Stimulated activated CD8-positive, alpha-beta memory T cell treated with anti-CD3 and anti-CD28 coated beads, Interleukin-7, amount 100 ng/mL, for 48 hours (primary cell): ENCODE results near the gene GDF9.
"Not testable (repeated sequence)": the region's sequence is repeated elsewhere in the genome, so short reads cannot be mapped to it uniquely, and the experiment has no call there.

ENCODE experiments used
- DNase-seq, 2 donors: peaks; one replicate each; pipeline ENCODE4 v3.0.0-alpha.2; 2020; ENCODE audit warnings: low read depth in 1 of 2; ENCODE audit errors: extremely low read depth in 1 of 2

Gene GDF9

DNA sequence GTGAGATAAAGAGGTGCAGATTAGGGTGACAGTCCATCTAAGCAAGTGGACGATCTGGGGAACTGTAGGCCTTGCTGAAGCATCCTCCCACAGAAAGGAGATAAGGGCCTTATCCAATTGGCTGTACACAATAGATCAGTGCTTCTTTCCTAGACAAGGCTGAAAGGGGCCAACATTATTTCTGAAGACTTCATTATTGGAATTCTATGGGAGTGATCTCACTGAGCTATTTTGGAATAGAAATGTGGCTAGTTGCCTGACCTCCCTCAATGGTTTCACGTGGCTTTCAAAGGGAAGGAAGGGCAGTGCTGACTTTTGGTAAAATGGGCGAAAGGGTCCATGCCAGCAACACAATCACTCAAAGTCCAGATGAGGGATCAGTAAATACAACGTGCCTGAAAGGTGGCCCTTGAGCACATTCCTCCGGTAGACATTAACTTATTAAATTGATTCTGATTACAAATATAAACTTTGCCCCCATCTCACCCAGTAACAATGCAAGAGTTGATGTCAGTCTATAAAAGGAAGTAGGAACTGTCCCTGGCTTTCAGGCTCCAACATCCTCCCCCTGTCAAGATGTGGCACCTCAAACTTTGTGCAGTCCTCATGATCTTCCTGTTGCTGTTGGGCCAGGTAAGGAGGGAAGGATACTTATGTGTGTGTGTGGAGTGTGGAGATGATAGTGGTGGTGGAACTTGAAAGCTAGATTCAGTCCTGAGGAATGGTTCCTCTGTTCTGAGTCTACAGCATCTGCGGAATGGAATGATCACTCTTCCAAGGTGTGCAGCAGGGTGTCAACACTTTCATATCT lies 7.1 kb upstream of the GDF9 start, which contains the start of gene LEAP2:
LEAP2 (plus strand) TSS at position 550 of the 811 bp plus-strand sequence; CDS start at position 577, 27 bp downstream.
- DNase-seq = no peak

DNA sequence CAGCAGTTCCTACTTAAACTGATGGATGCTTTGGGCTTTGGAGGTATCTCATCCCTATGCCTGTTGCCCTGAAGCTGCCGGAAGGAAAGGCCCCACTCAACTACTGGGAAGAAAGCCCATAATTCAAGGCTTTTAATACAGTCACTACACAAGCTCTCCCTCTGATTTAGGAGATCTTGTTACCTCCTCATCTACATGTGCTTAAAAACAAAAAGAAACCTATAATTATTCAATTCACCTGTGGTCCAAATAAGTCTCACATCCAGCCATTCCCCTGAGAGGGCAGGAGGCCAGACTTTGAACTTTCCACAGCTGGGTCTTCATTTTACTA lies 6.5 kb upstream of the GDF9 start:
- no peak for DNase-seq

DNA sequence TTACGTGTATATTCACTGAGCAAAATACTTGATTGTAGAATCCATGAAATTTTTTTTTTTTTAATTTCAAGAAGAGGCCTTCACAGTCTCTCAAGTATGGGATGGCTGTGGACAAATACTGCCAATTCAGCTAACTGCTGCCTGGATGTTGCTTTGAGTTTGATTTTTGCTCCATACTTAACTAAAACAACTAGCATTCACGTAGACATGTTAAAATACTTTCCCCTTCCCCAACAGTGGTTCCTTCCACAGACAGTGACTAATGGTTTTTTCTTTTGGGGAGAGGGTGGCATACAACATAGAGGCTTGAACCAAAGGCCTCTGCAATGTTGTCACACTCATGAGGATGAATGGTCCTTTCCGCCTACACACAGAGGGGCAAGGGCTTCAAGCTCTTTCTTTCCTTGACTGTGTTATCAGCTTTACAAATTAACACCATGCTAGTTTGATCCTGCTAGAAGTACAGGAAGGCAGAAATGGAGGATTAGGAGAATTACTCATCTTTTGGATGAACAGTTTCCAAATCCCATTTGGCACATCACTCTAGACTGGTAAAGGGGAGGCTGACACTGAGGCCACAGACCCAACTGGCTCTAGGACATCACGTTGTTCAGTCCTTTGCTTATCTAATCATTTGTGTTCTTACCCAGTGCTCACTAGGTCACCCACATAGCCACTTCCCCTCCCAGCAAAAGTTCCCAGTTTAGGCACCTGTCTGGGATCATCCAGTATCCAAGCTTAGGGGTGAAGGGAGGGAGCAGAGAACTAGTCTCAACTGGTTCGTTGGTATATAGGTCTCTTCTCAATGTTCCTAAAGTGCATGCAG lies 5.4 kb upstream of the GDF9 start:
- no peak for DNase-seq

DNA sequence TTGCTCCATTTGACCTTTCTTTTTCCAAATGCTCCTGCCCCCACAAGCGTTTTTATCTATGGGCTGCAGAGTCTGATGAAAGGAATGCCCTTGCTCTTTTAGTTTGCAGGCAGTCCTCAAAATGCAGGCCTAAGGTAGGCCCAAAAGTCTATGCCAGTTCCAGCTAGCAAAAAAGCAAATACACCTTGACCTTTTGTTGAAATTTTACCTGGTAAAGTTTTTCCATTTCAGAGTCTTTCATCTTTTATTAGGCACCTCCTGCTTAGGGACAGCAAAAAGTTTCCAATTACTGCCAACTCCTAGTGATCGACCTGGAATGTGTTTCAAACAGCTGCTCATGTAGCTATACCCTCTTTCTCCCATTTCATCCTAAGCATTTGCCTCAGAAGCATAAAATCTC lies 4.5 kb upstream of the GDF9 start:
- DNase-seq = no peak

DNA sequence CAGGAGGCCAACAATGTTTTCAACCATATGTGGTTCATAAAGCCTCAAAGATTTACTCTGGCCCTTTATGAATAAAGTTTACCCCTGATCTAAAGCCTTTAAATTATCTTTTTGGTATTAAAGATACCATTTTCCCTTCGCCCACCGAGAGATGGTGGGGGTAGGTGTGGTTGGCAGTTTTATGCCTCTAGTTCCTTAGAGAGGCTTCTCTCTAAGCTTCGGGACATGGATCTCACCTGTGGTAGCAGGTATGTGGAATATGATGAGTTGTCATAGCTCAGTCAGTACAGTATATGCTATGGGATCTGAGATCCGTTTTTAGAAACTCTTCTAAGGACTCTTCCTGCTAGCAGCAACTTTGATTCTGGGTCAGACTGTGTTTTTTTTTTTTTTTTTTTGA lies 2.5 kb upstream of the GDF9 start:
- no peak for DNase-seq

DNA sequence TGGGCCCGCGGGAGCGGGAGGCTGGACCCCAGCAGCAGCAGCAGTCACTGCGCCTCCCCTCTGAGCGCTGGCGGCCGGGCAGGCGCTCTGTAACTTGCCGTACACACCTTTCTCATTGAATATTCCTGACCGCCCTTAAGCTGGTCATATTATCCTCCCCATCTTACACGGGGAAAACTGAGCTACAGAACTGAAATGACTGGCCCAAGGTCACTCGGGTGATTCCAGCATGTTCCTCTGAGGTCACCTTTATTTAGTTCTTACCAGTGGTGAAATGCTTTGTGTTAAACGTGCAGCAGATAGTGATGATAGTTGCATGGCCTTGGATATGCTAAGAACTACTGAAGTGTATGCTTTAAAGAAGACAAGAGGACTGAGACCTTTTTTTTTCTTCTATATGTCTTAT lies 780 bp upstream of the GDF9 start:
- DNase-seq = no peak

DNA sequence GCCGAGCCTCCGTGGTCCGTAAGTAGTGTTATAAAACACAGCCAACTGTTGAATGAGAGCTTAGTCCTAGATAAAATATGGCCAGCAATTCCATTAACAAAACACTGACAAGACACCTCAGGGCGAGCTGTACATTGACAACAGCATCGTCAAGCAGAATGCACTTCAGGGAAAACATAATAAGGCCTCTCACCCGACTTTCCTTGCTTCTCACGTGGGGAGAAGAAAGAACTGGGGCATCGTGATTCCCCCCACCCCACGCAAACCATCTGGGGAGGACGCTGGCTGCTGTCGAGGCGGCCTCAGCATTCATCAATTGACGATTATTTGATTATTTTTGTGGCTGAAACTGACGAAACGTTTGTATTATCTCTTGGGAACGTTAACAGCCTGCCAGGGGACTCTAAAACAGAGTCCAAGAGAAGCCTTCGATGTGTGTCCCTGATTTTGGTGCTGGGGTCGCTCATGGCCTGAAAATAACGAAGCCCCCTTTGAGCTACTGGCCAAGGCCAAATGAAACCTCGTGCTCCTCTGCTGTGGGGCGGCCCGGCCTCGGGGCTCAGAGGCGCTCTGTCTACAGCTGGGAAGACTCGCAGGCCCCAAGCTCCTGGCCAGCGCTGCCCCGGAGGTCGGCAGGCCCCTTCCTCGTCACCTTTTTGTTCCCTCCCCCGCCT lies 464 bp downstream of the GDF9 start:
- no peak for DNase-seq

DNA sequence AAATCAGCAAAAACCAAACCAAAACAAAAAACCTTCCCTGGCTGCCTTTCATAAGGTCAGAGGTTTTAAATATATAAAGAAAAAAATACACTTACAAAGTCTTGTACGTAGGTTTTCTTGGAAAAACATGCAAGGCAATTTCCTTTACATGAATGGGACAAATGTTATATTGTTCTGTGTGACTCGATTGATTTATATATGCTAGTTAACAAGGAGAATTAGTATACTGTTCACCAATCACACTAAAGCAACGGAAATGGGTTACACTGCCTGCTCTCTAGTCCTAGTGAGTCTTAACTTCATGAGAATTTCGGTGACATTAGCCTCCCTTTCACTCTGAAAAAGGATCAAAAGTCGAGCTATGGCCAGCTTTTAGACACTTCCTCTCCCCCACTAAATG lies 5.5 kb downstream of the GDF9 start:
- no peak for DNase-seq

DNA sequence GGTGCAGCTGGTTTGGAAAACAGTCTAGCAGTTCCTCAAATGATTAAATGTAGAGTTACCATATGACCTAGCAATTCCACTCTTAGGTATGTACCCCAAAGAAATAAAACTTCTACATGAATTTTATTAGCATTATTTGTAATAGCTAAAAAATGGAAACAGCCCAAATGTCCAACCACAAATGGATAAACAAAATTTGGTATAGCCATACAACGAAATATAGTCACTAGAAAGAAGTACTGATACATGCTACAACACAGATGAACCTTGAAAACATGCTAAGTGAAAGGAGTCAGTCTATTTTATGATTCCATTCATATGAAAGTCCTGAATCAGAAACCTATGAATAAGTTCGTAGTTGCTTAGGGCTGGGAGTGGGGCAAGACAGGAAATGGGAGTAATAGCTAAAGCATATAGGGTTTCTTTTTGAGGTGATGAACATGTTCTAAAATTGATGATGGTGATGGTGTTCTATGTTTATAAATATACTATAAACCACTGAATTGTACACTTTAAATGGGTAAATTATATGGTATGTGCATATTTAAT lies 6.3 kb downstream of the GDF9 start:
- DNase-seq = no peak

DNA sequence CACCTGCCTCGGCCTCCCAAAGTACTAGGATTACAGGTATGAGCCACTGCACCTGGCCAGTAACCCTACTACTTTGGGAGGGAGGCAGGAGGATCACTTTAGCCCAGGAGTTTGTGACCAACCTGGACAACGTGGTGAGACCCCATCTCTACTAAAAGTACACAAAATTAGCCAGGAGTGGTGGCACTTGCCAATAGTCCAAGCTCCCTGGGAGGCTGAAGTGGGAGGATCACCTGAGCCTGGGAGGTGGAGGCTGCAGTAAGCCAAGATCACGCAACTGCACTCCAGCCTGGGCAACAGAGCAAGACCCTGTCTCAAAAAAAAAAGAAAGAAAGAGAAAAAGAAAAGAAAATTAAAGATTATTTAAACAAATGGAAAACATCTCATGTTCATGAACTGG lies 10.3 kb downstream of the GDF9 start:
- DNase-seq = no peak

DNA sequence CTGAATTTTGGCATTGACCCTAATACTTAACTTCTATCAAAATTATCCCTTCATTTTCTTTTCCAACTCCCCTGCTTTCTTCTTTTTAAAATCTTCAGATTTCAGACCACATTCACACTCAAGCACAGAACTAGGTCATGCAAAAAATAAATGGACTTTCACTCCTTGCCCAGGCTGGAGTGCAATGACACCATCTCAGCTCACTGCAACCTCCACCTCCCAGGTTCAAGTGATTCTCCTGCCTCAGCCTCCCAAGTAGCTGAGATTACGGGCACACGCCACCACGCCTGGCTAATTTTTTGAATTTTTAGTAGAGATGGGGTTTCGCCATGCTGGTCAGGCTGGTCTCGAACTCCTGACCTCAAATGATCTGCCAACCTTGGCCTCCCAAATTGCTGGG lies 11.3 kb downstream of the GDF9 start:
- not testable (repeated sequence) for DNase-seq

DNA sequence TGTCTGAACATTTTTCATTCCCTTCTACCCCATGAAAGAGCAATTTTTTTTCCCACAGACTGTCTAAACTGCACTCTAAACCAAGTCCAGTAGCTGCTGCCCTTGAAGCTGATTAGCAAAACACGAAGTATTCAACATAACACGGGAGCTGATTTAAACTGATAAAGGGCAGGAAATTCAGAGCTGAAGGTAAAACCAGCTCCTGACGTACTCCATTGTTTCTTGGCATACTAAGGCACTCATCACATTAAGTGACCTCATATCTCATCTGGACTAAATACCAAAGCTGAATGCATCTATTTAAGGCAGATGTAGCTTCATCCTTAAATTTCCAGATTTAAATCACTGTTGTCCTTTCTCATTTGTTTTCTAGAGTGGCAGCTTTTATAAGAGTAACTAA lies 12.0 kb downstream of the GDF9 start:
- no peak for DNase-seq

DNA sequence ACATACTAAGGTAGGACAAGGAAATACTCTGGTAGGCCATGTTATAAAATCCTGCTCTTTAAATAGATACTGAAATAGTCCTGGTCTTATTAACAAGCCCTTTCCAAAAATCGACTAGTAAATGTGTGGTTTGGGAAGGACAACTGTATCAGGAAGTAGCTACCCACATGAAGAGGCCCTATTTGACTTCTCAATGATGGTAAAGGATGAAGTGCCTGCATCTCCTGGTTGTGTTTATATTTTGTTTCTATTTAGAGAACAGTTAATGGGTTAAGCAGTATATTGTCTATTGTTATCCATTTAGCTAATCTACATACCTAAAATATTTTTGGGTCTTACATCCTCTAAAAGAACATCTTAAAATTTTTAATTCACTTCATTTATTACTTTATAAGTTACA lies 12.5 kb downstream of the GDF9 start:
- DNase-seq = no peak

DNA sequence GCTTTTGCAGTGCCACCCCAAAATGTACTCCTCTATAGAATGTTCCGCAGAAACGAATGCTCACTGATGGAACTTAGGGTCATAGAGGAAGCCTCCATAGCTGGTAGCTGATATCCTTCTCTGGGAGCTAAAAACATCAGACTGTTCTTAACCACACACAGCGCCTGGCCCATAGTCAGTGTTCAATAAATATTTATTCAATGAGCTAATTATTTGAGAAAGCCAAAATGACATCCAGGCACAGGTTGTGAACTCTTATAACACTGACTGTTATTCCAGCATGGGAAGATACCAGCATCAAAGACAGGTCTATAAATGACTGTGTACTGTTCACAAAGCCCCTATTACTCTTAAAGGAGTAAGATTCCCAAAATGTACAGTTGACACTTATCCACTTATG lies 12.9 kb downstream of the GDF9 start:
- no peak for DNase-seq

DNA sequence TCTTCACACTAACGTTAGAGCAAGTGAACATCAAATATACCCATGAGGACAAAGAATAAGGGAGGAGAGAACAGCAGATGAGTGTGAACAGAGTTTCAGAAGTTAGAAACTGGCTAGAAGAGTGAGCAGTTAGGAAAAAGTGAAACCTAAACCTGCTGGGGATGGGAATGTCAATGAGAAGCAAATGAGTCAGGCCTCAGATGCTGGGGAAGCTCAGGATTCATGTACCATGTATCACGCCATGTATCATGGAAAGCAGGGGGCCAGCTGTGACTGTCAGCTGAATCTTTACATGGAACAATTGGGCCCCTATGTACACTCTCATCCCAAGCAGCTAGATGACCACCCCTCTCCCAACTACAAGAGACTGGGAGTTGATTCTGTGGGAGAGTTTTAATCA lies 16.2 kb downstream of the GDF9 start:
- DNase-seq = no peak

DNA sequence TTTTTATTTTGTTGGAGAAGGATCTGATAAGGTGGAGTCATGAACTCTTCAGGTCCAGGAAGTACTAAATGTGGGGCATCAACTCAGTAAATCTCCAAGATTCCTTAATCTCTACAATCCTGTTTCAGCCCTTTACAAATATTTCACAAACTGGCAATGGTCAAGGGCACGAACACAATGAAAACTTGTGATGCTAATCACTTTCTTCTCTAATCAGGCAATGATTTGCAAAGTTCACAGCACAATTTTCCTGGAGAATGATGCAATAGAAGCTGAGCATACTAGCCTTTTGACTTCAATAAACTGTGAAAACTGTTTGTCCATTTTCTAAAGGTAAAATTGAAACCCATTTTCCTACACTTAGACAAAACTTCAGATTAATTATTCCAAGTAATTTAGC lies 16.9 kb downstream of the GDF9 start:
- DNase-seq = no peak

DNA sequence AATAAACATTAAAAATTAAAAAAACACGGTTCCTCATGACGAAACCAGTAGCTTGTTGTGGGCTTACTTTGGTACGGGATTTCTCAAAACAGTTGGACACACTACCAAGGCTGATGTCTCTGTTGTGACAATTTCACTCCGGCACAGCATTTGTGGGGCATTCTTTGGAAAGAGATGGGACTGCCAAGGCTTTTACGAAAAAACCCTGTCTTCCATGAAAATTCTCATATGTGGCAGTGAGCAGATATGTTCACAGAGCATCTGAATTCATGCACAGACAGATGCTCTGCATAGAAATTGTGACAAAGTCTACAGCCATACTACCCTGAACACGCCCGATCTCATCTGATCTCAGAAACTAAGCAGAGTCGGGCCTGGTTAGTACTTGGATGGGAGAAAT lies 18.0 kb downstream of the GDF9 start:
- no peak for DNase-seq

DNA sequence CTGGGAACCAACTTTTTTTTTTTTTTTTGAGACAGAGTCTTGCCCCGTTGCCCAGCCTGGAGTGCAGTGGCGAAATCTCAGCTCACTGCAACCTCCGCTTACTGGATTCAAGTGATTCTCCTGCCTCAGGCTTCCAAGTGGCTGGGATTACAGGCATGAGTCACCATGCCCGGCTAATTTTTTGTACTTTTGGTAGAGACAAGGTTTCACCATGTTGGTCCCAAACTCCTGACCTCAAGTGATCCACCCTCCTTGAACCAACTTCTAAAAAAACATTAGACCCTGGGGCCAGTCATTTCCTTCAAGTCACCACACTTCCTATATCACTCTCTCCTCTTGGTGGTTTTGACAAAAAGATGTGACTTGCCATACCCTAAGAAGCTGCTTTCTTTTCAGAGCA lies 25.0 kb downstream of the GDF9 start:
- no peak for DNase-seq

DNA sequence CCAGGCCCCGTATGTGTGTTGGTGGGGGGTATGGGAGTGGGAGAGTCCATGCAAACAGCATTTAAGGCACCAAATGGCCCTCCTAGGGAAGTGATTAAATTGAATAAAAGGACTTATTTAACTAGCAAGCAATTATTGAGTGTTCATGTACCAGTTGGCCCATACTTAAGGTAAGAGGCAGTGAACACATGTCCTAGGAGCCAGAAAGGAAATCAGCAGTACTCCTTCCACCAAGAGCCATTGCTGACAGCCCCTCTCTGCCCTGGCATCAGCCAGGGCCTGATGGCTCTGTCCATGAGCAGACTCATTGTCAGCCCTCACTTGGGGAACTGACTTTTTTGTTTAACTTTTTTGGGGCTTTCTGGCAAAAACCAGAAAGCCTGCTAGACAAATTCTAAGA lies 25.4 kb downstream of the GDF9 start:
- DNase-seq = no peak

DNA sequence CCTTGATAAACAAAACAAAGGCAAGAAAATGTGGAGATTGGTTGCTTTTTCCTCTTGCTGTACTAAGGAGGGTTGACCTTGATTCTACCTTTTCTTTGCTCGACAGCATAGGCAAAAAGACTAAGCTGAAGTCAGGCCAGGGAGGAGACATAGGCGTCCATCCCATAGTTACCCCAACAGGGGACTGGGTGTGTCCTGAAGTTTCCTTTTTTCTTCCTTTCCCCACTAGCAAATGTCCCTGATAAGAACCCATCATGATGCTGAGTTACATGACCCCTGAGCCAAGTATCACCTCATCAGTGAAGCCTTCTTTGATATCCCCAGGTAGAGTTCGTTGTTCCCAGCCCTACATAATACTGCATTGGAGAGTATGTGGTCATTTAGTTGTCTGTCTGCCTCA lies 26.0 kb downstream of the GDF9 start:
- DNase-seq = no peak

DNA sequence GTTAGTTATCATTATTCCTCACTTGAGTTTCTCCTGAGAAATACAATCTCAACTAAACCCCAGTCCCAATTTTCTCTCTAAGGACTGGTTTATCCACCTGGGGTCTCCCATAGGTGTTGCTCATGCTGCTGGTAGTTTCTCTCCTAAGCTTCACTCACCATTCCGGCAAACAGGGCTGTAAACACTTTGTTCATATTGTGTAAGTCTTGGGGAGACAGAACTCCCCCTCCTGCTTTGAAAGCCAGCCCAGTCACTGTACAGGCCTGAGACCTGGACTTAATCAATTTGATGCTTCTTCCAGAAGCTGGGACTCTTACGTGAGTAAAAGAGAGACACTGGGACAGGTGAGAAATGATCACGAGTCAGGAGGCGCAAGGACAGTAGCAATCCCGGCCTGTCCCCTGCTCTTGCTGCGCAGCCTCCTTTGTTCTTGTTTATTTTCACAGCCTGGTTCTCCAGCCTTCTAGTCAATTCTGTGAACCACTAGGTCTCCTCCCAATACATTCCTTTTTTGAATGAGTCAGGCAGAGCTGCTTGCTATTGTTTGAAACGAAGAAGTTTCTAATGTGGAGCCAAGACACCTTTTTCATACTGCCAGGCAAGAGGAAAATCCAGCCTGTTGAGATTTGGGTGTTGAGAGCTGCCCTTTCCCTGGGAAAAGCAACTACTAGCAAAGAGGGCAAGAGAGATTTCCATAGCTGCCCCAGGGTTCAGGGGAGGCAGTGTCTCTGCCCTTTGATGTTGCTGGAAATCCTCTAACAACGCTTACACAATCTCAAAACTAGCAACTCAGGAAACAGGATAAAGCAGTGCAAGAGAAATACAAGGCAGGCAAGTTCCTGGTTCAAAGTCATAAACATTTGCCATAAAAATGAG lies 26.6 kb downstream of the GDF9 start:
- DNase-seq = no peak
